ENCODE measurements around the gene SHOX.

DNA sequence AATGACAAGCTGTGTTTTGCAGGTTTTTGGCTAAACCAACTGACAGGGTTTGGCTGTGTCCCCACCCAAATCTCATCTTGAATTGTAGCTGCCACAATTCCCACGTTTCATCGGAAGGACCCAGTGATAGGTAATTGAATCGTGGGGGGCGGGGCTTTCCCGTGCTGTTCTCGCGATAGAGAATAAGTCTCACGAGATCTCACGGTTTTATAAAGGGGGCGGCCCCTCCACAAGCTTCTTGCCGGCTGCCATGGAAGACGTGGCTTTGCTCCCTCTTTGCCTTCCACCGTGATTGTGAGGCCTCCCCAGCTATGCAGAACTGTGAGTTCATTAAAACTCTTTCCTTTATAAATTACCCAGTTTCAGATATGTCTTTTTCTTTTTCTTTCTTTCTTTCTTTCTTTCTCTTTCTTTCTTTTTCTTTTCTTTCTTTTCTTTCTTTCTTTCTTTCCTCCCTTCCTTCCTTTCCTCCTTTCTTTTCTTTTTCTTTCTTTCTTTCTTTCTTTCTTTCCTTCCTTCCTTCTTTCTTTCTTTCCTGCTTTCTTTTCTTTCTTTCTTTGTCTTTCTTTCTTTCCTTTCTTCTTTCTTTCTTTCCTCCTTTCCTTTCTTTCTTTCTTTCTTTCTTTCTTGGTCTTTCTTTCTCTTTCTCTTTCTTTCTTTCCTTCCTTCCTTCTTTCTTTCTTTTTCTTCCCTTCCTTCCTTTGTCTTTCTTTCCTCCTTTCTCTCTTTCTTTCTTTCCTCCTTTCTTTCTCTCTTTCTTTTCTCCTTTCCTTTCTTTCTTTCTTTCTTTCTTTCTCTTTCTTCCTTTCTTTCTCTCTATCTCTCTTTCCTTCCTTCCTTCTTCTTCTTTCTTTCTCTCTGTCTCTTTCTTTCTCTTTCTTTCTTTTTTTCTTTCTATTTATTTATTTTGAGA is 54.8 kb downstream of the SHOX start:
- no peak for TF ChIP-seq CTCF (IDR thresholded peaks at IDR 0.05)
- no peak for TF ChIP-seq POLR2AphosphoS5 (IDR thresholded peaks at IDR 0.05)

All from prostate gland (tissue), 2 donors.